SK-N-SH treated with all-trans-retinoic acid at 6 μM for 48 hours (cell line): ENCODE measurements around the gene KRTAP4-7.
"Not testable (repeated sequence)": the region's sequence is repeated elsewhere in the genome, so short reads cannot be mapped to it uniquely, and the experiment has no call there.

Experiments used
- ATAC-seq: fragments of 200-7000 bp; cut with Tn5 transposase; 3 replicates; pipeline ENCODE4 v1.9.1; 2020; ENCODE audit warnings: mild to moderate bottlenecking, moderate library complexity
- ARNTL ChIP-seq: fragments of 450-650 bp; formaldehyde crosslinking; IDR thresholded peaks from 2 replicates; pipeline ENCODE4 v1.5.0; 2020; ENCODE audit warnings: low read depth, mild to moderate bottlenecking, moderate library complexity, borderline replicate concordance
- BACH2 ChIP-seq: fragments of 250-450 bp; sonication (Bioruptor Pico); IDR thresholded peaks from 2 replicates; pipeline ENCODE4 v1.9.0; 2021; ENCODE audit warnings: mild to moderate bottlenecking, borderline replicate concordance
- CREB5 ChIP-seq: fragments of 250-450 bp; sonication (Bioruptor Pico); IDR thresholded peaks from 2 replicates; pipeline ENCODE4 v1.5.1; 2020; ENCODE audit warnings: low read depth, mild to moderate bottlenecking, moderate library complexity
- CSDC2 ChIP-seq: fragments of 250-450 bp; sonication (Bioruptor Pico); IDR thresholded peaks from 2 replicates; pipeline ENCODE4 v1.5.0; 2020; ENCODE audit warnings: mild to moderate bottlenecking, moderate library complexity
- CSRNP3 ChIP-seq: fragments of 250-450 bp; sonication (Bioruptor Pico); IDR thresholded peaks from 2 replicates; pipeline ENCODE4 v1.5.1; 2021; ENCODE audit warnings: mild to moderate bottlenecking, moderate library complexity
- ESRRG ChIP-seq: fragments of 250-450 bp; sonication (Bioruptor Pico); IDR thresholded peaks from 2 replicates; pipeline ENCODE4 v1.6.1; 2021; ENCODE audit warnings: mild to moderate bottlenecking
- GLIS3 ChIP-seq: fragments of 250-450 bp; sonication (Bioruptor Pico); IDR thresholded peaks from 2 replicates; pipeline ENCODE4 v1.5.0; 2020; ENCODE audit warnings: mild to moderate bottlenecking, moderate library complexity
- ISL1 ChIP-seq: fragments of 250-450 bp; sonication (Bioruptor Pico); IDR thresholded peaks from 2 replicates; pipeline ENCODE4 v2.1.2; 2022; ENCODE audit warnings: mild to moderate bottlenecking, moderate library complexity
- OSR1 ChIP-seq: fragments of 250-450 bp; sonication (Bioruptor Pico); IDR thresholded peaks from 2 replicates; pipeline ENCODE4 v1.8.0; 2022; ENCODE audit warnings: moderate library complexity, mild to moderate bottlenecking, inconsistent platforms
- PATZ1 ChIP-seq: fragments of 250-450 bp; sonication (Bioruptor Pico); IDR thresholded peaks from 2 replicates; pipeline ENCODE4 v1.8.0; 2020; ENCODE audit warnings: mild to moderate bottlenecking, moderate library complexity, borderline replicate concordance
- PPARA ChIP-seq: fragments of 250-450 bp; sonication (Bioruptor Pico); IDR thresholded peaks from 2 replicates; pipeline ENCODE4 v1.5.0; 2020; ENCODE audit warnings: mild to moderate bottlenecking, borderline replicate concordance
- RARB ChIP-seq: fragments of 250-450 bp; sonication (Bioruptor Pico); IDR thresholded peaks from 2 replicates; pipeline ENCODE4 v1.8.0; 2021; ENCODE audit warnings: mild to moderate bottlenecking, moderate library complexity
- SNAI2 ChIP-seq: fragments of 250-450 bp; sonication (Bioruptor Pico); IDR thresholded peaks from 2 replicates; pipeline ENCODE4 v1.5.0; 2020; ENCODE audit warnings: mild to moderate bottlenecking, moderate library complexity
- TOX ChIP-seq: fragments of 250-450 bp; sonication (Bioruptor Pico); IDR thresholded peaks from 2 replicates; pipeline ENCODE4 v1.8.0; 2021; ENCODE audit warnings: mild to moderate bottlenecking, moderate library complexity, borderline replicate concordance
- ZC3H10 ChIP-seq: fragments of 250-450 bp; sonication (Bioruptor Pico); IDR thresholded peaks from 2 replicates; pipeline ENCODE4 v1.5.1; 2021; ENCODE audit warnings: mild to moderate bottlenecking, moderate library complexity
- ZFP3 ChIP-seq: fragments of 250-450 bp; sonication (Bioruptor Pico); IDR thresholded peaks from 2 replicates; pipeline ENCODE4 v1.5.0; 2020; ENCODE audit warnings: mild to moderate bottlenecking, moderate library complexity
- ZFP30 ChIP-seq: fragments of 450-650 bp; formaldehyde crosslinking; IDR thresholded peaks from 2 replicates; pipeline ENCODE4 v1.5.0; 2022; ENCODE audit warnings: mild to moderate bottlenecking, moderate library complexity
- ZNF565 ChIP-seq: fragments of 450-650 bp; formaldehyde crosslinking; conservative IDR thresholded peaks from 2 replicates; pipeline ENCODE4 v1.5.0; 2020; ENCODE audit warnings: low read depth, mild to moderate bottlenecking, moderate library complexity
- ZNF70 ChIP-seq: fragments of 450-650 bp; formaldehyde crosslinking; IDR thresholded peaks from 2 replicates; pipeline ENCODE4 v1.5.0; 2020; ENCODE audit warnings: mild to moderate bottlenecking, moderate library complexity
- ZNF8 ChIP-seq: fragments of 450-650 bp; formaldehyde crosslinking; IDR thresholded peaks from 2 replicates; pipeline ENCODE4 v1.5.0; 2020; ENCODE audit warnings: mild to moderate bottlenecking, moderate library complexity
- TF ChIP-seq, protein P1 (sequence below): fragments of 250-450 bp; sonication (Bioruptor Pico); IDR thresholded peaks from 2 replicates; pipeline ENCODE4 v1.8.0; 2021; ENCODE audit warnings: low read depth, mild to moderate bottlenecking, moderate library complexity, borderline replicate concordance
- TF ChIP-seq, protein P2 (sequence below): fragments of 250-450 bp; sonication (Bioruptor Pico); IDR thresholded peaks from 2 replicates; pipeline ENCODE4 v1.5.0; 2020; ENCODE audit warnings: mild to moderate bottlenecking, moderate library complexity

KRTAP4-7 gene

GRCh38 chr17:41084100-41084856 lies at the start of gene KRTAP4-7:
TSS of gene KRTAP4-7 (plus strand) at chr17:41084150. CDS start at chr17:41084207, 57 bp downstream.
- peak; percentile 47; the same call in 2 of the 3 replicates for ATAC-seq

DNA sequence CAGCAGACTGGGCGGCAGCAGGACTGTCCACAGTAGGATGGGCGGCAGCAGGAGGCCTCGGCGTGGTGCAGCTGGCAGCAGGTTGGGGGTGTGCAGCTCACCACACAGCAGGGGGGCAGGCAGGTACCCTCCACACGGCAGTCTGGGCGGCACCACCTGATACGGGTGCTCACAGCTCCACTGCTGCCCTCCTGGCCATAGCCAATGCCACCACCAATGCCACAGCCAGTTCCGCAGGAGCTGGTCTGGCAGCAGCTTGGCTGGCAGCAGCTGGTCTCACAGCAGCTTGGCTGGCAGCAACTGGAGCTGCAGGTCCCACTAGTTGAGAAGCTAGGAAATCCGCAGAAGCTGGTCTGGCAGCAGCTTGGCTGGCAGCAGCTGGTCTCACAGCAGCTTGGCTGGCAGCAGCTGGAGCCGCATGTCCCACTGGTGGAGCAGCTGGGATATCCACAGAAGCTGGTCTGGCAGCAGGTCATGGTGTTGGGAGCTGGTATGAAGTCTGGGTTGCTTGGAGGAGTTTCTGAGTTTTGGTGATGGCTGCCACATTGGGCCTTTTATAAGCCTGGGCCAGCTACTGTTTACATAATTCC lies 49.5 kb upstream of the KRTAP4-7 start, which contains the start of gene KRTAP1-3:
TSS of gene KRTAP1-3 (minus strand) at position 529 of the 590 bp plus-strand sequence. CDS start at position 476, 53 bp downstream.
- not testable (repeated sequence) for ATAC-seq

GRCh38 chr17:41037853-41038350 lies 46.0 kb upstream of the KRTAP4-7 start:
- TF ChIP-seq ZNF8 (no peak), GLIS3 (CRISPR knock-in tag) (no peak), PATZ1 (CRISPR knock-in tag) (no peak), PPARA (CRISPR knock-in tag) (no peak), OSR1 (no peak), ZNF565 (CRISPR knock-in tag) (no peak), BACH2 (CRISPR knock-in tag) (no peak), ESRRG (CRISPR knock-in tag) (no peak), ARNTL (no peak), CSRNP3 (CRISPR knock-in tag) (no peak), CSDC2 (CRISPR knock-in tag) (no peak), RARB (CRISPR knock-in tag) (no peak), TOX (no peak), CREB5 (CRISPR knock-in tag) (no peak), ZFP3 (no peak), ZNF70 (no peak), ZFP30 (no peak)
- TF ChIP-seq, all 23 proteins: peak for 0
- no peak for ATAC-seq

- not testable (repeated sequence) for ATAC-seq
Observed at GRCh38 chr17:41040783-41041571, 43.0 kb upstream of the KRTAP4-7 start, which contains the start of gene KRTAP1-1. TSS of gene KRTAP1-1 (minus strand) at chr17:41041450. CDS start at chr17:41041397, 53 bp downstream.

DNA sequence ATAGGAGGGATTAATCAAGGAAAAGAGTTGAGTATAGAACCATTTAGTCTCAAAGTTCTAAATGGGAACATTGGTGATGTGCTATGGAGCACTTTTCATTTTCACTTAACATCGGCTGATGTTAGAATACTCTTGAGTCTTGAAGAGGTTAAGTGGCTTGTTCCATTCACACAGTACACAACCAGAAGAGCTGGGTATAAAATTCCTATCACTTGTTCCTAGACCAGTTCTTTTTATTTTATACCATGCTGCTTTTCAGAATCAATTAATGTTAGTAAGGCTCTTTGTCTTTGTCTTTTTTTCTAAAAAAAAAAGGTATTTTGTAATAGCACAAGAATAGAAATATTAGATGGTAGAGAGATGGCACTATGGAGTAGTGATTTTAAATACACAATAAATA lies 41.0 kb upstream of the KRTAP4-7 start:
- ATAC-seq = no peak
- TF ChIP-seq PPARA (CRISPR knock-in tag) (no peak), PATZ1 (CRISPR knock-in tag) (no peak), ZC3H10 (no peak), CSDC2 (CRISPR knock-in tag) (no peak), OSR1 (no peak), ZNF565 (CRISPR knock-in tag) (no peak), SNAI2 (CRISPR knock-in tag) (no peak), ISL1 (CRISPR knock-in tag) (no peak)
- TF ChIP-seq, protein P1, sequence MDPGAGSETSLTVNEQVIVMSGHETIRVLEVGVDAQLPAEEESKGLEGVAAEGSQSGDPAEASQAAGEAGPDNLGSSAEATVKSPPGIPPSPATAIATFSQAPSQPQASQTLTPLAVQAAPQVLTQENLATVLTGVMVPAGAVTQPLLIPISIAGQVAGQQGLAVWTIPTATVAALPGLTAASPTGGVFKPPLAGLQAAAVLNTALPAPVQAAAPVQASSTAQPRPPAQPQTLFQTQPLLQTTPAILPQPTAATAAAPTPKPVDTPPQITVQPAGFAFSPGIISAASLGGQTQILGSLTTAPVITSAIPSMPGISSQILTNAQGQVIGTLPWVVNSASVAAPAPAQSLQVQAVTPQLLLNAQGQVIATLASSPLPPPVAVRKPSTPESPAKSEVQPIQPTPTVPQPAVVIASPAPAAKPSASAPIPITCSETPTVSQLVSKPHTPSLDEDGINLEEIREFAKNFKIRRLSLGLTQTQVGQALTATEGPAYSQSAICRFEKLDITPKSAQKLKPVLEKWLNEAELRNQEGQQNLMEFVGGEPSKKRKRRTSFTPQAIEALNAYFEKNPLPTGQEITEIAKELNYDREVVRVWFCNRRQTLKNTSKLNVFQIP = no peak
- TF ChIP-seq, protein P2, sequence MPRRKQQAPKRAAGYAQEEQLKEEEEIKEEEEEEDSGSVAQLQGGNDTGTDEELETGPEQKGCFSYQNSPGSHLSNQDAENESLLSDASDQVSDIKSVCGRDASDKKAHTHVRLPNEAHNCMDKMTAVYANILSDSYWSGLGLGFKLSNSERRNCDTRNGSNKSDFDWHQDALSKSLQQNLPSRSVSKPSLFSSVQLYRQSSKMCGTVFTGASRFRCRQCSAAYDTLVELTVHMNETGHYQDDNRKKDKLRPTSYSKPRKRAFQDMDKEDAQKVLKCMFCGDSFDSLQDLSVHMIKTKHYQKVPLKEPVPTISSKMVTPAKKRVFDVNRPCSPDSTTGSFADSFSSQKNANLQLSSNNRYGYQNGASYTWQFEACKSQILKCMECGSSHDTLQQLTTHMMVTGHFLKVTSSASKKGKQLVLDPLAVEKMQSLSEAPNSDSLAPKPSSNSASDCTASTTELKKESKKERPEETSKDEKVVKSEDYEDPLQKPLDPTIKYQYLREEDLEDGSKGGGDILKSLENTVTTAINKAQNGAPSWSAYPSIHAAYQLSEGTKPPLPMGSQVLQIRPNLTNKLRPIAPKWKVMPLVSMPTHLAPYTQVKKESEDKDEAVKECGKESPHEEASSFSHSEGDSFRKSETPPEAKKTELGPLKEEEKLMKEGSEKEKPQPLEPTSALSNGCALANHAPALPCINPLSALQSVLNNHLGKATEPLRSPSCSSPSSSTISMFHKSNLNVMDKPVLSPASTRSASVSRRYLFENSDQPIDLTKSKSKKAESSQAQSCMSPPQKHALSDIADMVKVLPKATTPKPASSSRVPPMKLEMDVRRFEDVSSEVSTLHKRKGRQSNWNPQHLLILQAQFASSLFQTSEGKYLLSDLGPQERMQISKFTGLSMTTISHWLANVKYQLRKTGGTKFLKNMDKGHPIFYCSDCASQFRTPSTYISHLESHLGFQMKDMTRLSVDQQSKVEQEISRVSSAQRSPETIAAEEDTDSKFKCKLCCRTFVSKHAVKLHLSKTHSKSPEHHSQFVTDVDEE (CRISPR knock-in tag) = no peak
